Testis (tissue), 3 donors: ENCODE measurements around the gene USP44. TPM values are rescaled to one million over a fixed set of nuclear protein-coding genes. Genes with fewer than 3 reads are reported as not detected.

ENCODE experiments used
- DNase-seq: peaks from one replicate; pipeline ENCODE4 v3.0.0-alpha.2; 2019
- H3K27ac ChIP-seq, 2 donors: fragments of 200-600 bp; sonication (generic); one replicate each; pipeline ENCODE4 v1.5.1; 2019
- H3K27me3 ChIP-seq: fragments of 200-600 bp; sonication (generic); one replicate; pipeline ENCODE4 v1.5.1; 2019
- H3K36me3 ChIP-seq: fragments of 200-600 bp; sonication (generic); one replicate; pipeline ENCODE4 v1.5.1; 2017; ENCODE audit warnings: low read depth; ENCODE audit errors: missing control alignments
- H3K4me1 ChIP-seq: fragments of 200-600 bp; sonication (generic); one replicate; pipeline ENCODE4 v1.5.1; 2019
- H3K4me3 ChIP-seq, 2 donors: fragments of 200-600 bp; sonication (generic); one replicate each; pipeline ENCODE4 v1.5.1; 2017 to 2019
- H3K9me3 ChIP-seq: fragments of 200-600 bp; sonication (generic); one replicate; pipeline ENCODE4 v1.5.1; 2017
- POLR2A ChIP-seq: fragments of 450-650 bp; IDR thresholded peaks from one replicate; pipeline ENCODE4 v1.6.1; 2017; ENCODE audit warnings: antibody characterized with exemption, mild to moderate bottlenecking, moderate library complexity
- WGBS, 2 donors: methylation state at CpG; one replicate each; pipeline ENCODE4 v1.1.5; 2018; 5-methylcytosine and 5-hydroxymethylcytosine counted together
- intact Hi-C: fragments of 100-400 bp; cut with DNase I; formaldehyde crosslinking; loops from one replicate; pipeline ENCODE4 v1.15.1; 2023; ENCODE audit warnings: low total_unique reads
- polyA plus RNA-seq: library from polyadenylated mRNA; stranded (reverse); fragments of 350-450 nt; fragmentation: Illumina TruSeq; extraction: RNeasy Lipid Tissue Mini Kit (QIAGEN cat#74804); gene quantifications from one replicate; pipeline ENCODE4 v1.2.3, GENCODE V29; 2014; ENCODE audit warnings: low read depth, low replicate concordance; ENCODE audit not compliant: insufficient read depth
- total RNA-seq, 2 donors: library from RNA; depleted of rRNA; stranded (reverse); fragments of >200 nt; gene quantifications; one replicate each; pipeline ENCODE4 v1.2.3, GENCODE V29; 2016
- TF ChIP-seq, protein P1 (sequence below), 3 experiments: fragments of 450-650 bp in 2 of 3; fragments of 200-600 bp in 1 of 3; sonication (generic) in 1 of 3; IDR thresholded peaks; one replicate each; pipeline ENCODE4 v1.5.1; 2016 to 2019; ENCODE audit warnings: antibody characterized with exemption in 3 of 3, mild to moderate bottlenecking in 2 of 3, moderate library complexity in 1 of 3

Gene USP44
- total and polyA plus RNA-seq, 3 donors from 2014 or later = 14.2 to 52.9 (median 22.4) TPM

DNA sequence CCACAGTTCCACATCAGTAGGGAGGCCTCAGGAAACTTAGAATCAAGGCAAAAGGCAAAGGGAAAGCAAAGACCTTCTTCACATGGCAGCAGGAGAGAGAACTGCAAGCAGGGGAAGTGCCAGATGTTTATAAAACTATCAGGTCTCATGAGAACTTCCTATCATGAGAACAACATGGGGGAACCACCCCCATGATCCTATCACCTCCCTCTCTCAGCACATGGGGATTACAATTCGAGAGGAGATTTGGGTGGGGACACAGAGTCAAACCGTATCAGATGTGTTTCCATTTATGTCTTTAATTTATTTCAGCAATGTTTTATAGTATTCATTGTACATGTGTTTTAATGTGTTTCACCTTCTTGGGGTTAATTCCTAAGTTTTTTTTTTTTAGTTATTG, 51.5 kb downstream of the USP44 start:
- Histone ChIP-seq H3K9me3 (no peaks in the 10 kb centered on the region), H3K4me3 (no peak overlapping the region), H3K4me1 (no peaks in the 10 kb centered on the region), H3K27me3 (no peaks in the 10 kb centered on the region), H3K27ac (no peak overlapping the region), H3K36me3 (no peaks in the 10 kb centered on the region)
- intact Hi-C loops = no loop called here
- DNase-seq = no peak
- WGBS, 2 donors = 88 to 89% methylated on average over 2 of the region's 2 CpGs
- no peak for TF ChIP-seq POLR2A
- TF ChIP-seq, protein P1, sequence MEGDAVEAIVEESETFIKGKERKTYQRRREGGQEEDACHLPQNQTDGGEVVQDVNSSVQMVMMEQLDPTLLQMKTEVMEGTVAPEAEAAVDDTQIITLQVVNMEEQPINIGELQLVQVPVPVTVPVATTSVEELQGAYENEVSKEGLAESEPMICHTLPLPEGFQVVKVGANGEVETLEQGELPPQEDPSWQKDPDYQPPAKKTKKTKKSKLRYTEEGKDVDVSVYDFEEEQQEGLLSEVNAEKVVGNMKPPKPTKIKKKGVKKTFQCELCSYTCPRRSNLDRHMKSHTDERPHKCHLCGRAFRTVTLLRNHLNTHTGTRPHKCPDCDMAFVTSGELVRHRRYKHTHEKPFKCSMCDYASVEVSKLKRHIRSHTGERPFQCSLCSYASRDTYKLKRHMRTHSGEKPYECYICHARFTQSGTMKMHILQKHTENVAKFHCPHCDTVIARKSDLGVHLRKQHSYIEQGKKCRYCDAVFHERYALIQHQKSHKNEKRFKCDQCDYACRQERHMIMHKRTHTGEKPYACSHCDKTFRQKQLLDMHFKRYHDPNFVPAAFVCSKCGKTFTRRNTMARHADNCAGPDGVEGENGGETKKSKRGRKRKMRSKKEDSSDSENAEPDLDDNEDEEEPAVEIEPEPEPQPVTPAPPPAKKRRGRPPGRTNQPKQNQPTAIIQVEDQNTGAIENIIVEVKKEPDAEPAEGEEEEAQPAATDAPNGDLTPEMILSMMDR (IDR thresholded peaks at IDR 0.05) = no peak

DNA sequence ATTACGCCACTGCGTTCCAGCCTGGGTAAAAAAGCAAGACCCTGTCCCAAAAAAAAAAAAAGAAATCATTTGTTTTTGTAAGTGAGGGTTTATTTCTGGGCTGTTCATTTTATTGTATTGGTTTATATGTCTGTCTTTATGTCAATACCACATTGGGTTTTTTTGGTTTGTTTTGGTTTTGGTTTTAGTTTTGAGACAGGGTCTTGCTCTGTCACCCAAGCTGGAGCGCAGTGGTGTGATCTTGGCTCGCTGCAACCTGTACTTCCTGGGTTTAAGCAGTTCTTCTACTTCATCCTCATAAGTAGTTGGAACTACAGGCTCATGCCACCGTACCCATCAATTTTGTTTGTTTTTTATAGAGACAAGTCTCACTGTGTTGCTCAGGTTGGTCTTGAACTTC, 52.3 kb downstream of the USP44 start:
- H3K27ac ChIP-seq = no peak overlapping the region
- no peak overlapping the region for H3K4me3 ChIP-seq
- intact Hi-C loops = no loop called here
- WGBS, 2 donors = 95 to 97% methylated on average over 5 of the region's 5 CpGs
- no peaks in the 10 kb centered on the region for H3K9me3 ChIP-seq
- no peak for TF ChIP-seq POLR2A
- TF ChIP-seq, protein P1 (IDR thresholded peaks at IDR 0.05) = no peak
- no peaks in the 10 kb centered on the region for H3K36me3 ChIP-seq
- H3K27me3 ChIP-seq = no peaks in the 10 kb centered on the region
- no peaks in the 10 kb centered on the region for H3K4me1 ChIP-seq
- DNase-seq = no peak

DNA sequence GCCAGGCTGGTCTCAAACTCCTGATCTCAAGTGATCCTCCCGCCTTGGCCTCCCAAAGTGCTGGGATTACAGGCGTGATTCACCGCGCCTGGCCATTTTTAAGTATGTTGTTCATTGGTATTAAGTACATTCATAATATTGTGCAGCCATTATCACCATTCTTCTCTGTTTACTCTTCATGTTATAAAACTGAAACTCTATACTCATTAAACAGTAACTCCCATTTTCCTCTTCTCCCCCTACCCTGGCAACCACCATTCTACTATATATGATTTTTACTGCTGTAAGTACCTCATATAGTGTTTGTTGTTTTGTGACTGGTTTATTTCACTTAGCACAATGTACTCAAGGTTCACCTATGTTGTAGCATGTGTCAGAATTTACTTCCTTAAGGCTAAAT, 54.2 kb downstream of the USP44 start:
- Histone ChIP-seq H3K27ac (no peak overlapping the region), H3K27me3 (no peaks in the 10 kb centered on the region), H3K4me3 (no peak overlapping the region), H3K9me3 (no peaks in the 10 kb centered on the region), H3K4me1 (no peaks in the 10 kb centered on the region), H3K36me3 (no peaks in the 10 kb centered on the region)
- no peak for DNase-seq
- 99 to 100% methylated on average over 4 of the region's 4 CpGs for WGBS, 2 donors
- intact Hi-C loops = no loop called here
- no peak for TF ChIP-seq POLR2A
- TF ChIP-seq, protein P1 (IDR thresholded peaks at IDR 0.05) = no peak

DNA sequence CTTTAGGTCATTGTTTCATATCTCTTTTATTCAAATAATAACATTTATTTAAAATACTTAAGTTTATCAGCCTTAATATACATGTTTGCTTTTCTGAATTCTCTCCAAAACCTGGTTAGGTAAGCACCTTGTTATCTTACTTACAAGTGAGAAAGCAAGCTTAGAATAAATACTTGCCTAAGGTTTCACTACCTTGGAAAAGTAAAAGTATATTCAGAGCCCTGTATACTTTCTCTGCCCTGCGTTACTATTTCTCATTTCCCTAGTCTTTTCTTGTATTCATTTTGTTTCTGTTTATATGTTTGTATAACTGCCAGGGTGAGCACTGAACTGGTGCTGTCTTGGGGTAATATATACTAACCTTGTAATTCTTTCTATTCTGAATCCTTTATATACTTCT, 55.8 kb downstream of the USP44 start:
- no peak overlapping the region for H3K27ac ChIP-seq
- H3K27me3 ChIP-seq = no peaks in the 10 kb centered on the region
- H3K4me1 ChIP-seq = no peaks in the 10 kb centered on the region
- H3K9me3 ChIP-seq = no peaks in the 10 kb centered on the region
- 91 to 94% methylated on average over 1 of the region's 1 CpG for WGBS, 2 donors
- intact Hi-C loops = no loop called here
- no peak overlapping the region for H3K4me3 ChIP-seq
- no peaks in the 10 kb centered on the region for H3K36me3 ChIP-seq
- no peak for DNase-seq
- TF ChIP-seq, protein P1 (IDR thresholded peaks at IDR 0.05) = no peak
- no peak for TF ChIP-seq POLR2A

DNA sequence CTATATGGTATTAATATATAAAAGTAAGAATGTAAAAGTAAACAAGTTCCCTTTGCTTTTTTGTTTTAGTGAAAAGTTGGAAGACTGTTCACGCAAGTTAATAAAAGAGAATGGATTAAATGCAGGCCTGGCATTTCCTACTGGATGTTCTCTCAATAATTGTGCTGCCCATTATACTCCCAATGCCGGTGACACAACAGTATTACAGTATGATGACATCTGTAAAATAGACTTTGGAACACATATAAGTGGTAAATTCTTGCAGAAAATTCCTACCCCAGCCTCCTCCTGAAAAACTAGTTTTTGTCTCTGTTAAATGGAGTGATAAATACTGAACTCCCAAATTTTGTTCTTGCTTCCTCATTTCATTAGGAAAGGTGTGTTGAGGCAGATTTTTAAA, 56.4 kb downstream of the USP44 start:
- 98% methylated on average over 2 of the region's 2 CpGs for WGBS, 2 donors
- TF ChIP-seq, protein P1 (IDR thresholded peaks at IDR 0.05) = no peak
- TF ChIP-seq POLR2A = no peak

More for the DNA sequence above, 56.4 kb downstream of the USP44 start:
- no peak for DNase-seq
- no peaks in the 10 kb centered on the region for H3K9me3 ChIP-seq
- no peak overlapping the region for H3K27ac ChIP-seq
- no peaks in the 10 kb centered on the region for H3K4me1 ChIP-seq
- intact Hi-C loops = no loop called here
- no peaks in the 10 kb centered on the region for H3K36me3 ChIP-seq
- H3K27me3 ChIP-seq = no peaks in the 10 kb centered on the region
- H3K4me3 ChIP-seq = no peak overlapping the region
